Measurements from ENCODE around the gene CREBBP. TPM values are rescaled to one million over a fixed set of nuclear protein-coding genes. Genes with fewer than 3 reads are reported as not detected.

Gene CREBBP
- polyA plus RNA-seq, 3 donors, result 9.2 to 24.0 (median 17.3) TPM

DNA sequence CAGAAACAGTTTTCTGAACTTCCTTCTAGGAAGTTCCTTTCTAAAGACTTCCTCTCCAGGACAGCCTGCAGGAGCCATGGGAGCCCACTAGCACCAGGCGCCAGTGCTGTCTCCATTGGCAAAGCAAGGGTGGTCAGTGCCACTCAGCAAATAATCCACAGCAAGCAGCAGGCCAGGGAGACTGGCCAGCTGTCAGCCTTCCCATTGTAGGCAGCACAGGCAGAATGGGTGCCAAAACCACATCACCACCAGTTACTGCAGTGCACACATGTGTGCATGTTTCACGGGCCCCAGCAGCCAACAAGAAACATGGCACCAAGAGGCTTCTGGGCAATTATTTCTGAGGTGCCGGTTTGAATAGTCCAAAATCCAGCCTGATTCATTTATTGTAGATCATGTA is 199.3 kb downstream of the CREBBP start:
- WGBS, 3 donors, result 37 to 82% (median 76%) methylated on average over 3 of the region's 3 CpGs
- no peak overlapping the region for H3K27ac ChIP-seq (ENCODE audit: low read depth, low read length)

DNA sequence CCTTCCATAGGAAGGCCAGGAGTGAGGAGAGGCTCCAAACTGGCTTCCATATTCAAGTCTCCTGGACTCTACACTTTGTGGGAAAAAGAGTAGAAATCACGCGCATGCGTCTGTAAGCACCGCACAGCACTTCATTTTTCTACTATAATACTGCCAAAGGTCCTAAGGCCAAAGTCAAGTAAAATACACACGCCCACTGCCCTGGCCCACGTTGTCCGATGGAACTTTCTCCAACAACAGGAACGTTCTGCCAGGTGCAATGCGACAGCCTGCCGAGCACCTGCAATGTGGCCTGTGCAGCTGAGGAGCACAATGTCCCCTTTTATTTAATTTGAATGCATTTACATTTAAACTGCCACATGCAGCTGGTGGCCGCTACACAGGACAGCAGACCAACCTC is 202.5 kb downstream of the CREBBP start:
- WGBS, 3 donors, result 94 to 95% (median 95%) methylated on average over 11 of the region's 11 CpGs
- no peak overlapping the region for H3K27ac ChIP-seq (ENCODE audit: low read depth, low read length)

DNA sequence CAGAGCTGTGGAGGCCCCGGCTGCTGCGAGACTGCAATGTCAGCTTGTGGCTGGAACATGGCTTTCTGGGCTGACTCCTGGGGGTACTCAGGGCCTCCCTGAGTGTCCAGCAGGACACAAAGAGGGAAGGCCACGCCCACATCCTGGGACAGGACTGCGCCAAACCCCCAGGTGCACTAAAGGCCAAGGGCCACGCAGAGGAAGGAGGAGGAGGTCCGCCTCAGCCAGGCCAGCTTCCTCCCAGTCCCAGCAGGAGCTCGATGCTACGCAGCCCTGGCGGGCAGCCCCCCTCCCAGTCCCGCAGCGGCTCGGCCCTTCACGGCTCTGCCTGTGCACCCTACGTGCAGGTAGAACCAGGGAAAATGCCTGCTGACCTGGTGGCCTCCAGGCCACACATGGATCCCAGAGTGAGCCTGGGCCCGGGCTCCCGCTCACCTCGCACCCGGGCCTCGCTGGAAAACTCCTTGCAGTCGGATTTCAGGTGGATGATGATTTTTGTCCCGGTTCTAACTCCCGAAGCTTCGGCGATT is 204.8 kb downstream of the CREBBP start:
- WGBS, 3 donors, result 84 to 90% (median 86%) methylated on average over 24 of the region's 24 CpGs
- H3K27ac ChIP-seq (ENCODE audit: low read depth, low read length), result no peak overlapping the region

Other genes starting within 250 kb of the CREBBP start
- gene DNASE1, start 226.0 kb downstream of the CREBBP start, polyA plus RNA-seq, result 1 to 10 TPM; 3.3 to 6.0 (median 4.7) TPM
- 10 to 100 TPM; 52.4 to 87.2 (median 65.8) TPM for gene TRAP1, start 163.2 kb downstream of the CREBBP start, polyA plus RNA-seq
- 1 to 10 TPM; 5.3 to 8.6 (median 6.9) TPM for gene ADCY9, start 235.7 kb upstream of the CREBBP start, polyA plus RNA-seq

Data from adipose tissue (tissue), 3 donors.